ENCODE results near the gene LMF2. TPM values are rescaled to one million over a fixed set of nuclear protein-coding genes. Genes with fewer than 3 reads are reported as not detected.

The LMF2 gene
- total and polyA plus RNA-seq, 2 of the 8 experiments (the other 6 are each of a cell fraction or from before 2014, with no cell fraction given): 34.3 to 62.9 TPM

DNA sequence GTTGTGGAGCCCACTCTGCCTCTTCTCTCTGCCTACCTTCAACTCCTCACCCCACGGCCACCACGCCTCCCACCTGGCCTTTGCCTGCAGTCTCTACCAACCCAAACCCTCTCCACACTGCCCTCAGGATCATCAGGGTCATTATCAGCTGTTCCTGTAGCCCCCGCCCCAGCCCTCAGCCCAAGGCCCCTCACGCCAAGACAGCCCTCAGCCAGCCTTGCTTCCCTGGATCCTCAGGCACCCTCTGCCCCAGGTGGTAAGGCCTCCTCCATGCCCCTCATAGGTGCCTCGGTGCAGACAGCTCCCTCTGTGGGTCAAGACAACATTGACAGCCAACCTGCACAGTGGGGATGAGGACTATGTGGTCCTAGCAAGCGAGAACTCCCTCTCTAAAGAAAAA lies 34.4 kb downstream of the LMF2 start (continued):
- TF ChIP-seq, protein P1, sequence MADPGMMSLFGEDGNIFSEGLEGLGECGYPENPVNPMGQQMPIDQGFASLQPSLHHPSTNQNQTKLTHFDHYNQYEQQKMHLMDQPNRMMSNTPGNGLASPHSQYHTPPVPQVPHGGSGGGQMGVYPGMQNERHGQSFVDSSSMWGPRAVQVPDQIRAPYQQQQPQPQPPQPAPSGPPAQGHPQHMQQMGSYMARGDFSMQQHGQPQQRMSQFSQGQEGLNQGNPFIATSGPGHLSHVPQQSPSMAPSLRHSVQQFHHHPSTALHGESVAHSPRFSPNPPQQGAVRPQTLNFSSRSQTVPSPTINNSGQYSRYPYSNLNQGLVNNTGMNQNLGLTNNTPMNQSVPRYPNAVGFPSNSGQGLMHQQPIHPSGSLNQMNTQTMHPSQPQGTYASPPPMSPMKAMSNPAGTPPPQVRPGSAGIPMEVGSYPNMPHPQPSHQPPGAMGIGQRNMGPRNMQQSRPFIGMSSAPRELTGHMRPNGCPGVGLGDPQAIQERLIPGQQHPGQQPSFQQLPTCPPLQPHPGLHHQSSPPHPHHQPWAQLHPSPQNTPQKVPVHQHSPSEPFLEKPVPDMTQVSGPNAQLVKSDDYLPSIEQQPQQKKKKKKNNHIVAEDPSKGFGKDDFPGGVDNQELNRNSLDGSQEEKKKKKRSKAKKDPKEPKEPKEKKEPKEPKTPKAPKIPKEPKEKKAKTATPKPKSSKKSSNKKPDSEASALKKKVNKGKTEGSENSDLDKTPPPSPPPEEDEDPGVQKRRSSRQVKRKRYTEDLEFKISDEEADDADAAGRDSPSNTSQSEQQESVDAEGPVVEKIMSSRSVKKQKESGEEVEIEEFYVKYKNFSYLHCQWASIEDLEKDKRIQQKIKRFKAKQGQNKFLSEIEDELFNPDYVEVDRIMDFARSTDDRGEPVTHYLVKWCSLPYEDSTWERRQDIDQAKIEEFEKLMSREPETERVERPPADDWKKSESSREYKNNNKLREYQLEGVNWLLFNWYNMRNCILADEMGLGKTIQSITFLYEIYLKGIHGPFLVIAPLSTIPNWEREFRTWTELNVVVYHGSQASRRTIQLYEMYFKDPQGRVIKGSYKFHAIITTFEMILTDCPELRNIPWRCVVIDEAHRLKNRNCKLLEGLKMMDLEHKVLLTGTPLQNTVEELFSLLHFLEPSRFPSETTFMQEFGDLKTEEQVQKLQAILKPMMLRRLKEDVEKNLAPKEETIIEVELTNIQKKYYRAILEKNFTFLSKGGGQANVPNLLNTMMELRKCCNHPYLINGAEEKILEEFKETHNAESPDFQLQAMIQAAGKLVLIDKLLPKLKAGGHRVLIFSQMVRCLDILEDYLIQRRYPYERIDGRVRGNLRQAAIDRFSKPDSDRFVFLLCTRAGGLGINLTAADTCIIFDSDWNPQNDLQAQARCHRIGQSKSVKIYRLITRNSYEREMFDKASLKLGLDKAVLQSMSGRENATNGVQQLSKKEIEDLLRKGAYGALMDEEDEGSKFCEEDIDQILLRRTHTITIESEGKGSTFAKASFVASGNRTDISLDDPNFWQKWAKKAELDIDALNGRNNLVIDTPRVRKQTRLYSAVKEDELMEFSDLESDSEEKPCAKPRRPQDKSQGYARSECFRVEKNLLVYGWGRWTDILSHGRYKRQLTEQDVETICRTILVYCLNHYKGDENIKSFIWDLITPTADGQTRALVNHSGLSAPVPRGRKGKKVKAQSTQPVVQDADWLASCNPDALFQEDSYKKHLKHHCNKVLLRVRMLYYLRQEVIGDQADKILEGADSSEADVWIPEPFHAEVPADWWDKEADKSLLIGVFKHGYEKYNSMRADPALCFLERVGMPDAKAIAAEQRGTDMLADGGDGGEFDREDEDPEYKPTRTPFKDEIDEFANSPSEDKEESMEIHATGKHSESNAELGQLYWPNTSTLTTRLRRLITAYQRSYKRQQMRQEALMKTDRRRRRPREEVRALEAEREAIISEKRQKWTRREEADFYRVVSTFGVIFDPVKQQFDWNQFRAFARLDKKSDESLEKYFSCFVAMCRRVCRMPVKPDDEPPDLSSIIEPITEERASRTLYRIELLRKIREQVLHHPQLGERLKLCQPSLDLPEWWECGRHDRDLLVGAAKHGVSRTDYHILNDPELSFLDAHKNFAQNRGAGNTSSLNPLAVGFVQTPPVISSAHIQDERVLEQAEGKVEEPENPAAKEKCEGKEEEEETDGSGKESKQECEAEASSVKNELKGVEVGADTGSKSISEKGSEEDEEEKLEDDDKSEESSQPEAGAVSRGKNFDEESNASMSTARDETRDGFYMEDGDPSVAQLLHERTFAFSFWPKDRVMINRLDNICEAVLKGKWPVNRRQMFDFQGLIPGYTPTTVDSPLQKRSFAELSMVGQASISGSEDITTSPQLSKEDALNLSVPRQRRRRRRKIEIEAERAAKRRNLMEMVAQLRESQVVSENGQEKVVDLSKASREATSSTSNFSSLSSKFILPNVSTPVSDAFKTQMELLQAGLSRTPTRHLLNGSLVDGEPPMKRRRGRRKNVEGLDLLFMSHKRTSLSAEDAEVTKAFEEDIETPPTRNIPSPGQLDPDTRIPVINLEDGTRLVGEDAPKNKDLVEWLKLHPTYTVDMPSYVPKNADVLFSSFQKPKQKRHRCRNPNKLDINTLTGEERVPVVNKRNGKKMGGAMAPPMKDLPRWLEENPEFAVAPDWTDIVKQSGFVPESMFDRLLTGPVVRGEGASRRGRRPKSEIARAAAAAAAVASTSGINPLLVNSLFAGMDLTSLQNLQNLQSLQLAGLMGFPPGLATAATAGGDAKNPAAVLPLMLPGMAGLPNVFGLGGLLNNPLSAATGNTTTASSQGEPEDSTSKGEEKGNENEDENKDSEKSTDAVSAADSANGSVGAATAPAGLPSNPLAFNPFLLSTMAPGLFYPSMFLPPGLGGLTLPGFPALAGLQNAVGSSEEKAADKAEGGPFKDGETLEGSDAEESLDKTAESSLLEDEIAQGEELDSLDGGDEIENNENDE (IDR thresholded peaks at IDR 0.05; ENCODE audit: insufficient replicate concordance, low read length): no peak
- TF ChIP-seq, protein P2, sequence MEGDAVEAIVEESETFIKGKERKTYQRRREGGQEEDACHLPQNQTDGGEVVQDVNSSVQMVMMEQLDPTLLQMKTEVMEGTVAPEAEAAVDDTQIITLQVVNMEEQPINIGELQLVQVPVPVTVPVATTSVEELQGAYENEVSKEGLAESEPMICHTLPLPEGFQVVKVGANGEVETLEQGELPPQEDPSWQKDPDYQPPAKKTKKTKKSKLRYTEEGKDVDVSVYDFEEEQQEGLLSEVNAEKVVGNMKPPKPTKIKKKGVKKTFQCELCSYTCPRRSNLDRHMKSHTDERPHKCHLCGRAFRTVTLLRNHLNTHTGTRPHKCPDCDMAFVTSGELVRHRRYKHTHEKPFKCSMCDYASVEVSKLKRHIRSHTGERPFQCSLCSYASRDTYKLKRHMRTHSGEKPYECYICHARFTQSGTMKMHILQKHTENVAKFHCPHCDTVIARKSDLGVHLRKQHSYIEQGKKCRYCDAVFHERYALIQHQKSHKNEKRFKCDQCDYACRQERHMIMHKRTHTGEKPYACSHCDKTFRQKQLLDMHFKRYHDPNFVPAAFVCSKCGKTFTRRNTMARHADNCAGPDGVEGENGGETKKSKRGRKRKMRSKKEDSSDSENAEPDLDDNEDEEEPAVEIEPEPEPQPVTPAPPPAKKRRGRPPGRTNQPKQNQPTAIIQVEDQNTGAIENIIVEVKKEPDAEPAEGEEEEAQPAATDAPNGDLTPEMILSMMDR (IDR thresholded peaks at IDR 0.05; ENCODE audit: control extremely low read depth in 1 of 3, insufficient read depth in 1 of 3, low read depth in 1 of 3, low read length in 3 of 3): peak; percentile 36 to 66 (median 65)
- peak; percentile 7 to 41; a peak in 2 of 4 replicates for TF ChIP-seq RAD21 (IDR thresholded peaks at IDR 0.05 in 1 of 2, conservative IDR thresholded peaks at IDR 0.05 in 1 of 2; ENCODE audit: low read depth in 2 of 2, low read length in 2 of 2)

Data from H1 (cell line).